Measurements from ENCODE around the gene GEMIN7. TPM values are rescaled to one million over a fixed set of nuclear protein-coding genes. Genes with fewer than 3 reads are reported as not detected.

The GEMIN7 gene
- total and polyA plus RNA-seq, 12 donors = 4.0 to 29.0 (median 16.3) TPM

DNA sequence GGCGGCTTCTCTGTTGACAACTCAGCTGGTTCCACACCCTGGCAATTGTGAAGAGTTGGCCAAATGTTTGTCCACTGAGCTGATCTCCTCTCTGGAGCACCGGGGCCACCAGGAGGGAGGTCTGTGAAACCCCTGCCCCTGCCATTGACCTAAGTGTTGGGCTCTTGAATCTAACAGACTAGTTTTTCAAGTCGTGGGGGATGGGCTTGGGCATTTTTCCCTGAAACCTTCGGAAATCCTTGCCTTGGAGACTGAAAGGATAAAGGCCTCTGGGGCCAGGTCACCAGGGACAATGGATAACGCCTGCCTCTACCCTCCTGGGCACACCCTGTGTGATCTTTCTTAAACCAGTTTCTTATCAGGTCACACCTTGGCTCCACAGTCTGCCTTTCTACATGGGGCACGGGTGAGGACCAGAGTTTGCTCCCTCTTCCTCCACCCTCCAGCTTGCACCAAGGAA is 881 bp downstream of the GEMIN7 start:
- intact Hi-C loops (cut with DNase I) = no loop called here
- no peak for TF ChIP-seq POLR2A (IDR thresholded peaks at IDR 0.05)
- TF ChIP-seq, protein P1, sequence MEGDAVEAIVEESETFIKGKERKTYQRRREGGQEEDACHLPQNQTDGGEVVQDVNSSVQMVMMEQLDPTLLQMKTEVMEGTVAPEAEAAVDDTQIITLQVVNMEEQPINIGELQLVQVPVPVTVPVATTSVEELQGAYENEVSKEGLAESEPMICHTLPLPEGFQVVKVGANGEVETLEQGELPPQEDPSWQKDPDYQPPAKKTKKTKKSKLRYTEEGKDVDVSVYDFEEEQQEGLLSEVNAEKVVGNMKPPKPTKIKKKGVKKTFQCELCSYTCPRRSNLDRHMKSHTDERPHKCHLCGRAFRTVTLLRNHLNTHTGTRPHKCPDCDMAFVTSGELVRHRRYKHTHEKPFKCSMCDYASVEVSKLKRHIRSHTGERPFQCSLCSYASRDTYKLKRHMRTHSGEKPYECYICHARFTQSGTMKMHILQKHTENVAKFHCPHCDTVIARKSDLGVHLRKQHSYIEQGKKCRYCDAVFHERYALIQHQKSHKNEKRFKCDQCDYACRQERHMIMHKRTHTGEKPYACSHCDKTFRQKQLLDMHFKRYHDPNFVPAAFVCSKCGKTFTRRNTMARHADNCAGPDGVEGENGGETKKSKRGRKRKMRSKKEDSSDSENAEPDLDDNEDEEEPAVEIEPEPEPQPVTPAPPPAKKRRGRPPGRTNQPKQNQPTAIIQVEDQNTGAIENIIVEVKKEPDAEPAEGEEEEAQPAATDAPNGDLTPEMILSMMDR (IDR thresholded peaks at IDR 0.05) = no peak
- H3K9me3 ChIP-seq (replicated peaks in 1 of 3) = no peaks in the 10 kb centered on the region
- peak overlapping the region in 1 of 5 donors; percentile 59 for H3K27ac ChIP-seq
- WGBS, 4 donors = 8 to 15% (median 11%) methylated on average over 6 of the region's 6 CpGs
- no peaks in the 10 kb centered on the region for H3K27me3 ChIP-seq
- H3K36me3 ChIP-seq (replicated peaks in 1 of 2) = peaks cover 0 to 9% of the 10 kb centered on the region in 2 donors
- no peak for DNase-seq
- peaks cover 20 to 30% of the 10 kb centered on the region in 2 donors for H3K4me1 ChIP-seq (replicated peaks in 1 of 2)
- H3K4me3 ChIP-seq = peak overlapping the region in 2 of 4 donors; percentile 75 to 98

DNA sequence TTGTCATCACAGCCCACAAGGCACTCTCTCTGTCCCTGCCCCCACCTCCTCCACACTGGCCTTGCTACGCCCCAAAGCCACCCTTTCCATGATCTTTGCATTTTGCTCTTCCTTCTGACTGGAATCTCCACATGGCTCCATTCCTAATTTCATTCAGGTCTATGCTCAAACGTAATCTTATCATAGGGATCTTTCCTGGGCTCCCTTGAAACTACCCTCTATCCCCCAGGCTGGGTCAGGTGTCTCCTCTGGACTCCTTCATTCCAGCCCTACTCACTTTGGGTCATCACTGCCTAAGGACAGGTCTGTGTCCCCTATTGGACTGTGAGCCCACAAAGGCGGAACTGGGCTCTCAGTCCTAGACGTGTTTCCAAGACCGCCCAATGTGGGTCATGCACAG is 3.1 kb downstream of the GEMIN7 start:
- intact Hi-C loops (cut with DNase I) = no loop called here
- no peaks in the 10 kb centered on the region for H3K9me3 ChIP-seq (replicated peaks in 1 of 3)
- TF ChIP-seq, protein P1 (IDR thresholded peaks at IDR 0.05) = no peak
- TF ChIP-seq POLR2A (IDR thresholded peaks at IDR 0.05) = no peak
- DNase-seq = no peak
- peaks cover 0 to 9% of the 10 kb centered on the region in 2 donors for H3K36me3 ChIP-seq (replicated peaks in 1 of 2)
- peaks cover 15 to 17% of the 10 kb centered on the region in 2 donors for H3K4me1 ChIP-seq (replicated peaks in 1 of 2)
- H3K27me3 ChIP-seq = no peaks in the 10 kb centered on the region
- H3K27ac ChIP-seq = no peak overlapping the region
- no peak overlapping the region for H3K4me3 ChIP-seq
- 90 to 95% (median 91%) methylated on average over 5 of the region's 5 CpGs for WGBS, 4 donors

DNA sequence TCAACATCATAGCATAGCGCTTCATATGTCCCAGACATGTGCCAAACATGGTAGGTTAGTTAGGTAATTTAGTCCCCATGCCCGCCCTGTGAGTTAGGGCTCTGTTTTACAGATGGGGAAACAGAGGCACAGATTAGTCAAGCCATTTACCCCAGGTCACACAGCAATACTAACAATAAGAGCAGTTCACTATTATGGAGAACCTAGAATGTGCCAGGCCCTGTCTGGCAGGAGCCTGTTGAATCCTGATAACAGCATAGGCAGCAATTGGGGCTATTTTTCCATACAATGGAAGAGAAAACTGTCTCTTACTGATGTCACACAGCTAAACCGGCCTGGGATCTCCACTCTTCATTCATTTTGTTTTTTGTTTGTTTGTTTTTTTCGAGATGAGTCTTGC is 7.4 kb downstream of the GEMIN7 start:
- H3K27me3 ChIP-seq = no peaks in the 10 kb centered on the region
- no peak overlapping the region for H3K27ac ChIP-seq
- intact Hi-C loops (cut with DNase I) = no loop called here
- no peaks in the 10 kb centered on the region for H3K9me3 ChIP-seq (replicated peaks in 1 of 3)
- peaks cover 0 to 14% of the 10 kb centered on the region in 2 donors for H3K36me3 ChIP-seq (replicated peaks in 1 of 2)
- TF ChIP-seq POLR2A (IDR thresholded peaks at IDR 0.05) = no peak
- TF ChIP-seq, protein P1 (IDR thresholded peaks at IDR 0.05) = no peak
- peaks cover 0 to 9% of the 10 kb centered on the region in 2 donors for H3K4me1 ChIP-seq (replicated peaks in 1 of 2)
- 87 to 95% (median 91%) methylated on average over 4 of the region's 4 CpGs for WGBS, 4 donors
- DNase-seq = no peak
- no peak overlapping the region for H3K4me3 ChIP-seq

DNA sequence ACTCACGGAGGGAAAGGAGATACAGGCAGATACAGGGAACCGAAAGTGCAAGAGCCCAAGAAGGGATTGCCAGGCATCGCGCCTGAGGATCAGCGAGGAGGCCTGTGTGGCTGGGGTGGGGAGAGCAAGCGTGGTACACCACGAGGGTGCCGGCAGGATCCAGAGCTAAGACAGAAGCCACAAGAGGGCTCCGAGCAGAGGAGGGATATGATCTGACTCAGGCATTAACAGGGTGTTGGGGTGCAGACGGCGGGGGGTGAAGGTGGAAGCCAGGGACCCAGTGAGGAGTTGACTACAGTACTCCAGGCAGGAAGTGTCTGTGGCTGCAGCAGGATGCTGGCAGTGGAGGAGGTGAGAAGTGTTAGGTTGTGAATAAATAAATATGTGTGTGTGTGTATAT is 8.5 kb downstream of the GEMIN7 start:
- Histone ChIP-seq H3K27me3 (no peaks in the 10 kb centered on the region), H3K4me3 (no peak overlapping the region), H3K36me3 (replicated peaks in 1 of 2) (peaks cover 0 to 6% of the 10 kb centered on the region in 2 donors), H3K27ac (no peak overlapping the region), H3K4me1 (replicated peaks in 1 of 2) (peaks cover 0 to 9% of the 10 kb centered on the region in 2 donors), H3K9me3 (replicated peaks in 1 of 3) (no peaks in the 10 kb centered on the region)
- TF ChIP-seq POLR2A (IDR thresholded peaks at IDR 0.05) = no peak
- TF ChIP-seq, protein P1 (IDR thresholded peaks at IDR 0.05) = no peak
- 69 to 77% (median 76%) methylated on average over 11 of the region's 11 CpGs for WGBS, 4 donors
- intact Hi-C loops (cut with DNase I) = no loop called here
- no peak for DNase-seq

All from adrenal gland (tissue), 12 donors.